GM12872 (cell line): ENCODE measurements around the gene CLIC4.
A peak's percentile ranks its signal among the peaks of the same experiment; 100 is the strongest.

Experiments
- CTCF ChIP-seq: IDR thresholded peaks from 3 replicates; pipeline ENCODE4 v1.5.1; 2011; ENCODE audit warnings: low read depth, mild to moderate bottlenecking, low read length, moderate library complexity; ENCODE audit not compliant: insufficient read depth

Gene CLIC4

DNA sequence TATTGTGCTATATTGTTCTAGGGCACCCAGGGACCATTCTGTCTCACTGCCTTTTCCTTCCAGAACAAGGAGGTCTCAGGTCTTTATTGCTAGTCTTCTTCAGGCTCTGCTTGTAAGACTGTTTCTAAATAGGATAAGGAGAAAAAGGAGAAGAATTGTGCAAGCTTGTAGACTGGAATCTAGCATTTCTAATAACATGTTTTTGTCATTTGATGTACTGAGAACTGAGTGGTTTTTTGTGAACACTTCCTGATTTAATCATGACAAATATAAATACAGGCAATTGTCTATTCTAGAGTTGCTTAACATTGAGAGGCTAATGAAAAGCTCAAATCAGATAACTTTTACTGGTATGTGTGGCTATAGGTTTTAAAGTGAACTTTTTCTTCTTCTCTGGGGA, 77.6 kb downstream of the CLIC4 start:
- TF ChIP-seq CTCF: no peak

- TF ChIP-seq CTCF: no peak
Measured at GRCh38 chr1:24825174-24825573, 79.9 kb downstream of the CLIC4 start.

- TF ChIP-seq CTCF: no peak
Measured at GRCh38 chr1:24826510-24826909, 81.3 kb downstream of the CLIC4 start.

DNA sequence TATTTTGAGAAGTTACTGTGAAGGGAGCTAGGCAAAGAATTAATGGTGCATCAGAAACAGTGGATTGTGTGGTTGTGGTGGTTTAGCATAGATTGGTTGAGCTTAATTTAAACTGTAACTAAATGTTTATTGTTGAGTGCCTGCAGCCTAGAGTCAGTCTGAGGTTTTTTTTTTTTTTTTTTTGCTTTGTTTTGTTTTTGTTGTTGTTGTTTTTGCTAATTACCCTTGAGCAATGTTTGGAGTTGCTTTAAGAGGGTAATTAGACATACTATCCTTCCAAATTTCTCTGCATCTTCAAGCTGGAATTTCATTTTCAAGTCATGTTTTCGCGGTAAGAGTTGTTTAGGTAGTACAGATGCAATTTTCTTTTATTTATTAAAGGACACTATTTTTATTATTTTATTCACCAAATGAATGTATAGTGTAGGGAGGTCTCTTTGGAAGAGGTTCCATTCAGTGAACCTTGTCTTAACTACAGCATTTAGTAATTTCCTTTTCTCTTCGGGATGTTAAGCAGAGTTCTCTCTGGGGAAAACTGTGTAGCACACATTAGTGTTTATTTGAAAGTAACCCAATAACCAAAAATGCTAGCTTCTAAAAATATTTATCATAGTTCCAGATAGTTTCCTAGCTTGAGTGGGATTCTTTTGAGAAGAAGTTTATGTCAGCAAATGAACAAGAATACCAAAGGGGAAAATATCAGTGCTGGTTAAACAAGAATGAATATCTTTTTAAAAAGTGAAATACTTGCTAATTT, 82.3 kb downstream of the CLIC4 start:
- TF ChIP-seq CTCF: no peak

DNA sequence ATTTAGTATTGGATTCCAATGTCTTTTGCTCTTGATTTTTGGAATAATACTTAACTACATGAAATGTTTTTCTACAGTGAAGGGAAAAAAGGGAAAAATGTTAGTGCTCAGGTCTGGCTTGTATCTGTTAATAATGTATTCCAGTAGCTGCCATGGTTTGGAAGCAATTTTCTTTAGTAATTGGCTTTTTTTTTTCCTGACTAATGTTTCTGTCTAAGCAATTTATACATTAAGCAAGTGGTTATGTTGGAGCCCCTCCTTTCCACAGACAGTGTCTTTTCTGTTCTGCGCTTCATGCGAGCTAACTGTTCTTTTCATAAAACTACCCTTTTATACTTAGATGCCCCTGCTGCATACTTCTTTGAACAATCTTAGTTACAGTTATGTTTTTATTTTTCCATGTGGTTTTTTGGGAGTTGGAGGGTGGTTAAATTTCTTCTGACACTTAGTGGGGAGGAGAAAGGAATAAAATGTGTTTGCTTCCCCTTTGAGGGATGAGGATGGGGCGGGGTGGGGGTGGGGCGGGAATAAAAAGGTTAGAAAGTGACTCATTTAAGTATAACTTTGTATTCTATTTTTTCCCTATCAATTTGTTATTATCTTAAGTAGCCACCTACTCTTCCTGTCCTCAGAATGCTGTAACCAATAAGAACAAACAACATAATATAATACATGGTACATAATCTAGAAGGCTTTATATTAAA, 83.1 kb downstream of the CLIC4 start:
- no peak for TF ChIP-seq CTCF

GRCh38 chr1:24828887-24829192, 83.6 kb downstream of the CLIC4 start:
- no peak for TF ChIP-seq CTCF

DNA sequence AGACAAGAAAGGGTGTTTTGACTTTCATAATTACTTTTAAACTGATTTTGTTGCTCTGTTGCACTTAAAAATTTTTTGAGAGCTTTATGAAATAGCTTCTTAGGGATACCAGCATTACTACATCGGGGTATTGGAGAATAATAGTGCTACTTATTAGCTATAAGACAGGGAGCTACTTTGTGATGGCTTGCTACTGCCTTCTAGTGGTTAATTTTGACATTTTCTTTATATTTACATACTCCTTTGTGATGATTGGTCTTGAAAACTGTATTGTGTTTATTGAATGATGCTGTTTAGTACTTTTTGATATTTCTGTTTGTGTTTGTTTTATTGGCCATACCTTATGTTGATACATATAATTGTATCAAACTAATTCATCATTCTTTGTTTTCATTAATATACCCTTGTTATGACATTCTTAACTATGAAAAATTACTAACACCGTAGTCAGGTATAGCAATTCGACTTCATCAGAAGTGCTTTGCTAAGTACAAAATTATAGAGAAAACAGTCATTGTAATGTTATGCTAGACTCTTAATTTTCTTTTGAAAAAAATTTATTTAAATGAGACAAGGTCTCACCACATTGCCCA, 85.5 kb downstream of the CLIC4 start:
- peak; percentile 78 for TF ChIP-seq CTCF
